Measurements from ENCODE around the gene SCFD2. TPM values are rescaled to one million over a fixed set of nuclear protein-coding genes. Genes with fewer than 3 reads are reported as not detected.

Gene SCFD2
- total RNA-seq, 1 experiment from 2014 or later, result 12.4 TPM

- no peaks in the 10 kb centered on the region for H3K27me3 Mint-ChIP-seq (ENCODE audit: low read depth)
- POLR2A ChIA-PET, result no interaction called here
- DNase-seq (ENCODE audit: low spot score) (no peak), ATAC-seq (no peak)
- H3K4me3 Mint-ChIP-seq, result no peak overlapping the region
- H3K27ac Mint-ChIP-seq, result no peak overlapping the region
- no peaks in the 10 kb centered on the region for H3K9me3 Mint-ChIP-seq
- CTCF ChIA-PET, result interaction anchor here (0.8 to 1.0 kb wide), 2 partner anchors 174 to 257 kb away, joined by 3 read pairs; no protein-coding TSS in a partner anchor
- peaks cover 39% of the 10 kb centered on the region for H3K4me1 Mint-ChIP-seq
- no peaks in the 10 kb centered on the region for H3K36me3 Mint-ChIP-seq
- no peak for TF ChIP-seq GABPB1 (CRISPR knock-in tag; IDR thresholded peaks at IDR 0.05)
- TF ChIP-seq ZNF671 (CRISPR knock-in tag; IDR thresholded peaks at IDR 0.05), result no peak
- no peak for TF ChIP-seq PREB (CRISPR knock-in tag; IDR thresholded peaks at IDR 0.05; ENCODE audit: borderline replicate concordance)
- no peak for TF ChIP-seq SOX15 (CRISPR knock-in tag; IDR thresholded peaks at IDR 0.05)
- no peak for TF ChIP-seq NR1H2 (CRISPR knock-in tag; IDR thresholded peaks at IDR 0.05)
- TF ChIP-seq AR (CRISPR knock-in tag; IDR thresholded peaks at IDR 0.05), result no peak
- TF ChIP-seq HMGXB4 (CRISPR knock-in tag; IDR thresholded peaks at IDR 0.05), result no peak
- no peak for TF ChIP-seq NR2C2 (CRISPR knock-in tag; IDR thresholded peaks at IDR 0.05)
- no peak for TF ChIP-seq ATF2 (CRISPR knock-in tag; IDR thresholded peaks at IDR 0.05; ENCODE audit: borderline replicate concordance, low read depth)
- TF ChIP-seq ERG (CRISPR knock-in tag; IDR thresholded peaks at IDR 0.05), result no peak
- no peak for TF ChIP-seq E2F5 (CRISPR knock-in tag; IDR thresholded peaks at IDR 0.05)
- no peak for TF ChIP-seq USF2 (CRISPR knock-in tag; IDR thresholded peaks at IDR 0.05)
- TF ChIP-seq ZSCAN18 (CRISPR knock-in tag; IDR thresholded peaks at IDR 0.05), result no peak
- no peak for TF ChIP-seq FOXP4 (CRISPR knock-in tag; IDR thresholded peaks at IDR 0.05)
- no peak for TF ChIP-seq TP53 (CRISPR knock-in tag; IDR thresholded peaks at IDR 0.05)
- no peak for TF ChIP-seq ATF6 (CRISPR knock-in tag; IDR thresholded peaks at IDR 0.05)
- TF ChIP-seq MXD4 (CRISPR knock-in tag; IDR thresholded peaks at IDR 0.05; ENCODE audit: borderline replicate concordance), result no peak
- no peak for TF ChIP-seq ATF1 (CRISPR knock-in tag; IDR thresholded peaks at IDR 0.05)
- no peak for TF ChIP-seq GRHL2 (CRISPR knock-in tag; IDR thresholded peaks at IDR 0.05; ENCODE audit: insufficient replicate concordance, severe bottlenecking)
Measured at GRCh38 chr4:52914051-52914605, 451.7 kb downstream of the SCFD2 start.

Data from WTC11 (cell line).